Stimulated activated CD4-positive, alpha-beta T cell treated with anti-CD3 and anti-CD28 coated beads, Interleukin-2, amount 100 ng/mL, for 48 hours (primary cell): Measurements from ENCODE around the gene CMBL.
"Not testable (repeated sequence)": the region's sequence is repeated elsewhere in the genome, so short reads cannot be mapped to it uniquely, and the experiment has no call there.

Experiments
- DNase-seq, 2 donors: peaks; one replicate each; pipeline ENCODE4 v3.0.0-alpha.2; 2020

Gene CMBL

GRCh38 chr5:10283927-10284635 is 23.6 kb downstream of the CMBL start:
- peak; percentile 82 to 83 for DNase-seq

GRCh38 chr5:10279925-10280720 is 27.6 kb downstream of the CMBL start:
- no peak for DNase-seq

- no peak for DNase-seq
These were observed 28.4 kb downstream of the CMBL start for GRCh38 chr5:10279328-10279727.

- DNase-seq = no peak
These were observed 28.9 kb downstream of the CMBL start for GRCh38 chr5:10278658-10279279.

- no peak for DNase-seq
These were observed 29.7 kb downstream of the CMBL start for GRCh38 chr5:10277773-10278630.

GRCh38 chr5:10276691-10277090 is 31.0 kb downstream of the CMBL start:
- DNase-seq = no peak

- DNase-seq = no peak
These were observed 31.7 kb downstream of the CMBL start for GRCh38 chr5:10275991-10276390.

GRCh38 chr5:10275460-10275859 is 32.2 kb downstream of the CMBL start:
- DNase-seq = no peak

- DNase-seq = not testable (repeated sequence)
These were observed 34.9 kb downstream of the CMBL start for GRCh38 chr5:10272875-10273209.

GRCh38 chr5:10272053-10272874 is 35.4 kb downstream of the CMBL start:
- DNase-seq = no peak

- DNase-seq = no peak
These were observed 39.6 kb downstream of the CMBL start for GRCh38 chr5:10268100-10268499.

- DNase-seq = no peak
These were observed 40.9 kb downstream of the CMBL start for GRCh38 chr5:10266839-10267238.

- DNase-seq = no peak
These were observed 41.6 kb downstream of the CMBL start for GRCh38 chr5:10266137-10266536.

GRCh38 chr5:10265245-10266109 is 42.2 kb downstream of the CMBL start:
- DNase-seq = no peak

- DNase-seq = no peak
These were observed 43.1 kb downstream of the CMBL start for GRCh38 chr5:10264604-10265003.

GRCh38 chr5:10262995-10263394 is 44.7 kb downstream of the CMBL start:
- no peak for DNase-seq

- DNase-seq = no peak
These were observed 45.5 kb downstream of the CMBL start for GRCh38 chr5:10262121-10262774.

- no peak for DNase-seq
These were observed 46.6 kb downstream of the CMBL start for GRCh38 chr5:10261065-10261464.

GRCh38 chr5:10259899-10260298 is 47.8 kb downstream of the CMBL start:
- DNase-seq = no peak

GRCh38 chr5:10257870-10258269 is 49.8 kb downstream of the CMBL start:
- DNase-seq = no peak

GRCh38 chr5:10254686-10255085 is 53.0 kb downstream of the CMBL start:
- DNase-seq = no peak
